Ishikawa (cell line): ENCODE results near the gene DCC.

Experiments used
- EP300 ChIP-seq: IDR thresholded peaks from 2 replicates; pipeline ENCODE4 v1.6.1; 2012; ENCODE audit warnings: borderline replicate concordance
- RAD21 ChIP-seq: IDR thresholded peaks from 2 replicates; pipeline ENCODE4 v1.6.1; 2012; ENCODE audit warnings: low read depth
- REST ChIP-seq: IDR thresholded peaks from 2 replicates; pipeline ENCODE4 v1.6.1; 2012; ENCODE audit warnings: low read depth, mild to moderate bottlenecking
- TCF12 ChIP-seq: IDR thresholded peaks from 2 replicates; pipeline ENCODE4 v1.6.1; 2012; ENCODE audit warnings: low read depth
- YY1 ChIP-seq: IDR thresholded peaks from 2 replicates; pipeline ENCODE4 v1.6.1; 2012; ENCODE audit warnings: low read depth
- ZBTB7A ChIP-seq: IDR thresholded peaks from 2 replicates; pipeline ENCODE4 v1.6.1; 2012; ENCODE audit warnings: low read depth

- TF ChIP-seq REST (no peak), RAD21 (no peak), YY1 (no peak), TCF12 (no peak), ZBTB7A (no peak), EP300 (no peak)
These were observed 652.0 kb downstream of the DCC start for GRCh38 chr18:52992041-52992440.
